Activated CD8-positive, alpha-beta memory T cell treated with anti-CD3 and anti-CD28 coated beads for 48 hours (primary cell): Measurements from ENCODE around the gene C18orf63.

ENCODE experiments used
- DNase-seq, 3 experiments: peaks; one replicate each; pipeline ENCODE4 v3.0.0-alpha.2; 2020; ENCODE audit warnings: low read depth in 2 of 3, low spot score in 2 of 3

The C18orf63 gene

DNA sequence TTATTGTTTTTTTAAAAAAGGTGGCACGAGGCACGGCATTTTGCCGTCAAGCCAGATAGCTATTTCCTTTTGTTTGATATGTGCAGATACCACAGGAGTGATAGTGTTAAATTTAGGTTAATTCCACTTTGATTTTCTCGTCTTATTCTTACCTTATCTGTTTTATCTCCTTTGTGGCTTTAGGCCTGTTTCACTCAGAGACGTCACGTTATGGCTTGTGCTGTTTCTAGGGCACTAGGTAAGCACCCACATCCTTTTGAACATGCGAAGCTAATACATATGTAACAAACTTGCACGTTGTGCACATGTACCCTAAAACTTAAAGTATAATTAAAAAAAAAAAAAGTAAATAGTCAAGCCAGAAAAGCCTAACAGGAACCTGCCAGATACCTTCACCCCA is 57.8 kb downstream of the C18orf63 start:
- DNase-seq, result no peak

DNA sequence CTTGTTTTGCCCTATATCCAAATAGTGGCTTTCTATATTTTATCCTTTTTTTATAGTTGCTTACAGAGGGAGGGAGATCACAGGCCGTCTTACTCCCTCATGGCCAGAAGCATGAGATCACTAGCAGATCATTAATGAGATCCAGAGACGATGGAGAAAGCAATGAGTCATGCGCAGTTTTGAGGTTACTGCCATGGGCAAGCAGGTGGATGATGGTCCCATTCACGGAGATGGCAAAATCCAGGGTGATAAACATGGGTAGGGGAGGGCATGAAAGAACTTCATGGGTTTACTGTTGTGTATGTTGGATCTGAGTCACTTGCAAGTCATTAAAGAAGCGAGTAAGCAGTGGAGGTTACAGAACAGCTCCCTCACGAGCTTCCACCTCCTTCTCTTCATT is 60.4 kb downstream of the C18orf63 start:
- no peak for DNase-seq

DNA sequence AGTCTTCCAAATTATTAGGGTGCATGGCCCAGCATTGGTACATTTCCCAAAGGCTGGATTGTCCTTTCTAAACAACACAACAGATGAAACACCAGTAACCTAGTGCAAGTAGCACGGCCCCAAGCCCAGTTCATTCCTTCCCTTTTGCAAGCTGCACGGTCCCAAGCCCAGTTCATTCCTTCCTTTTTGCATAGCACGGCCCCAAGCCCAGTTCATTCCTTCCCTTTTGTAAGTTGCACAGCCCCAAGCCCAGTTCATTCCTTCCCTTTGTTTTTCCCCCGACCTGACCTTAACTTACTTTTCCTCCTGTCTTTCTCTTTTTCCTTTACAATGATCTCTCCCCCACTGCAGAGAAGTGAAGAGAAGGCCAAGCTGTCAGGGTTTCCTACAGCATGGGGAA is 60.9 kb downstream of the C18orf63 start:
- no peak for DNase-seq

DNA sequence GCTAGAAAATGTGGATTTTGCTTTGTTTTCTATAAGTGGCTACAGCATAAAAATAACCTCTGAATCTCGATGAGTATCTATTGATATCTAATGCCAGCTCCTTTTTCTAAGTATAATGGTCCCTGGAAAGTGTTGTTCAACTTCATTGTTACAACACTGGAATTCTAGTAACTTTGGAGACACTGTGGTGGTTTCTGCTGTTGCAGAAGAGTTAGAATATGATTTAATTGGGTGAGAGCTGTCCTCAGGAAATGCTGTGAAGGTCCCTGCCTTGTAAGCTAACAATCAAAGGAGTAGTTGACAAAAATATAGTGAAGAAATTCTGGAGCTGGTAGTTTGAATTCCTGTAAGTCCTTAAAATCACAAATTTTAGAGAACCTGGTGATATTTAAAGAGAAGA is 62.1 kb downstream of the C18orf63 start:
- no peak for DNase-seq

DNA sequence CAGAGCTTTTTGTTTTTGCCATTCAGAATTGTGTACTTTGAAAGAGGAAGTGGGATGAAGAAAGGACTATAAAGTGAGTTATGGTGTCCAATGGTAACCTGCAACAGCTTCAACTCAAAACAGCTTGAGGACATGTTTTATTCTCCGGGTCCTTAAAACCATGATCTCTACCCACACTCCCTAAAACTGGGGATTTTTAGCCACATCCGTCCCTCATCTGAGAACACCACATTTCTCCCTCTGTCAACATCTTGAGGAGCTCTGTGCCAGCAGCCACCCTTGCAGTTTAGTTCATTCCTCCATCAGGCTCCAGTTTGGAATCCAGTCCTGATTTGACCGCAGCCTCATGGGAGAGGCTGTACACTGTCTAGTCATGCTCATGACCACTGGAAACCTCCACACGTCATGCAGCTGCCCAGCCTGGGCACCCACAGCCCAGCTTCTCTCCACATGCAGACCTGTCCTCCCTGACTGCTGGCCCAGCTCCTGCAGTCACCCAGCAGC is 62.6 kb downstream of the C18orf63 start:
- no peak for DNase-seq

DNA sequence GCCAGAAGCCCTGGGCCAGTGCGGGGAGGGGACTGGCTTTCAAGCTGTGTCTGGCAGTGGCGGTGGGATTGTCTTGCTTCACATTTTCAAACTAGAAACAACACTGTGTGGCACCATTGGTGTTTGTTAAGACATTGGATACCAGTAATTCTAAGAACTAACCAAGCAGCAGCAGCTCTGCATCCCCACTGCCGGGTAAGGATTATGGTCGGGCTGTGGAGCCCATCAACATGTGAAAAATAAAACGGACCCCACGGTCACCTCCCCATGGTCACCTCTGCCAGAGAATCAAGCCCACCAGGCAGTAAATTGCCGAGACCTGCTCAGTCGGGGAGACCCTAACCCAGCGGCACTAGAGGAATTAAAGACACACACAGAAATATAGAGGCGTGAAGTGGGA is 65.3 kb downstream of the C18orf63 start:
- no peak for DNase-seq

DNA sequence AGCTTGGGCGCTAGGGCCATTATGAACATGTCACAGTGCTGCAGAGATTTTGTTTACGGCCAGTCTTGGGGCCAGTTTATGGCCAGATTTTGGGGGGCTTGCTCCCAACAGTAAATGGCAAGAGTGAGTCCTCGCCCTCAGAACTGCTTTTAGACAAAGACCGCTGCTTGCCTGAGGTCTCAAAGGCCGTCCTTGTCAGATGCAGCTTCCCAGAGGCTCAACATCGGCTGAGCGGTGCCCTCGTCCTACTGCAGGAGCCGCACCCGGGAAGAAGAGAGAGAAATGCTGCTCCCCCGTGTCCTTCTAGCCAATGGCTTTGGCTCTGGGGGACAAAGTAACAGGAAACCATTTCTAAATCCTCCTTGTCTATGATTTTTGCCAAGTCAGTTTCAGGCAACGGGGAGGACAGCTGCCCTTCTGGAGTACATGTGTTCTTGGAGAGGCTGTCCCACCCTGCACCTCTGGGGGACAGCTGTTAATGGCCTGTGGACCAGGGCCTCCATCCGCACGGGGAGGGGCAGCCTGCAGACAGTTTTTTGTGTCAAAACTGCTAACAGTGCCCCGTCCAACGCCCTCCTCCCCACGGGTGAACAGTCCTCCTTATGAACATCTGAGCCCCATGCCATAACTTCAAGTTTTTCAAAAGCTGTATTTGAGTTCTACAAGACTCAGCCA is 66.1 kb downstream of the C18orf63 start:
- no peak for DNase-seq

DNA sequence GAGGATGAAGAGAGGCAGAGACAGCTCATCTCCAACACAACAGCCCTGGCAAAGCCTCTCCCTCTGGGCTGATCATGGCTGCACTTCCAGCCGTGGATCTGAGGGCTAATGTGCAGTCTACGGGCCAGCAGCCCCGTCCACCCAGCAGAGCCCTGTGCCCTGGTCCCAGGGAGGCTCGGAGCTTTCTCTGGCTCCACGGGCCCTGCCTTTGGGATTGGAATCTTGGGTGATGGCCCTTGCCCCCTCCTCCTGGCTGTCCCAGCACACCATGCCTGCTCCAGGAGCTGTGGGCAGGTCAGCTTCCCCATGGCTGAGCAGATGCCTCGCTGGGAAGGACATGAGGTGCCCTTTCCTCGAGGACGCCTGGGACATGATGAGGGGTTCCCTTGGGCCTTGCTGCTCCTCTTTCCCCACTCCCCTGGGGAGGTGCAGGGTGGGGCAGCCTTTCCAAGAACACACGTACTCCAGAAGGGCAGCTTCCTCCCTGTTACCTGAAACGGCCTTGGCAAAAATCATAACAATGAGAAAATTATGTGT is 66.9 kb downstream of the C18orf63 start:
- DNase-seq, result no peak

DNA sequence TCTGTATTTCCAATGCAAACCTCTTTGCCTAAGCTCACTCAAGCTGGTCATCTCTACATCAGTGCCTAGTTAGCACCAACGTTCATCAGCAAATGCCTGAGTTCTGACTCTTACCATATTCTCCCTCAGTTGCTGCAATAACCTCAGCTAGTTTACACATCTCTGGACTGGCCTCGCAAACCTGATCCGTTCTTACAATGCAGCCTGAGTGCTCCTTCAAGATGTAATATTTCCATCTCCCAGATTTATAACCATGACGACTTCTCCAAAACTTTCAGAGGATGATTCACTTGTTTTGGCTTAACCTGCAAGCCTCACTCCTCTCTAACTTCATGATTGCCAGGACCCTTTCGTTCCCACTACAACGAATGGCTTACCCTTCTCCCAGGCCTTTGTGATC is 71.7 kb downstream of the C18orf63 start:
- DNase-seq, result no peak

DNA sequence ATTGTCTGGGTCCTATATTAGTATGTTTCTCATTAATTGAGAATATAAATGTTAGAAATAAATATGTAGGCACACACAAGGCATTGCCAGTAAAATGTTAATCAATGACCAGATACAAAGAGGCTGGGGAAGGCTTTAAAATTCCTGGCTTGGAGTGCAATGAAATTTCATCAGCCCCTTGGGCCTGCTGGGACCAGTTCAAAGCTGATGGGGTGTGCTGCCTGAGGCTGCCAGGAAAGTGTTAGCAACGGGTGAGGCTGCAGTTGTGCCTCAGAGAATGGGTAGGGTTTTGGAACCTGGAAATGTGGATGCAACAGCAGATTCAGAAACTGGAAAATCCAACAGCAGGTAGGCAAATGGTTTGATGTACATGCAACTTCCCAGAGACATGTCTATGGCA is 72.6 kb downstream of the C18orf63 start:
- DNase-seq, result no peak

DNA sequence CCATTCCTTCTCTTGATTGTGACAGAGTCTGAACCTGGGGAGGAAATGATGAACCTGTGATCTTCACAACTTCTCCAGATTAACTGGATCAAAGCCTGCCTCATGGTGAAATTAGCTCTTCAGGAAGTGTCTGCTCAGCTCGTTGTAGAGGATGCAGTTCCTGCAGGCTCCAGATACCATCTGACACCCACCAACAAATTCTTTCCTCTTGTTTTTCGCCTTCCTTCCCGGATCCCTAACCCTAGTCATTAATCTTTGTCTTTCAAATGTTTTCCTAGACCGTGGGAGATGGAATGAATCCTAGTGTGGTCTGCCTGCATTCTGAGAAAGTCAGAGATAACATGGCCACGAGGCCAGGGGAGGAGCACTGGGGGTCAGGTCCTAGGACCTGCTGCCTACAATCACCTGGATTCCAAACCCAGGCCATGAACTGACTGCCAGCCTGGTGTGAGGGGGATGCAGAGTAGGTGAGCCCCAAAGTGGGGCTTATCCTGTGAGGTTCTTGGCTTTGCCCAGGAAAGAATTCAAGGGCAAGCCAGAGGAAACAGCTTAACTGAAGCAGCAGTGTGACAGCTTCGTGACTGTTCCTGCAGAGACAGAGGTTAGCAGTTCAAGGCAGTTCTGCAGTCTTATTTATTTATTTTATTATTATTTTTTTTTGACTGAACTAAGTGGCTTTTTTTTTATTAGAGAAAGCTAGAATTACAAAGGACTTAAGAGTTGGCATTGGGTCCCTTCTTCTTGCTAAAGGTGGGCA is 73.7 kb downstream of the C18orf63 start:
- no peak for DNase-seq

DNA sequence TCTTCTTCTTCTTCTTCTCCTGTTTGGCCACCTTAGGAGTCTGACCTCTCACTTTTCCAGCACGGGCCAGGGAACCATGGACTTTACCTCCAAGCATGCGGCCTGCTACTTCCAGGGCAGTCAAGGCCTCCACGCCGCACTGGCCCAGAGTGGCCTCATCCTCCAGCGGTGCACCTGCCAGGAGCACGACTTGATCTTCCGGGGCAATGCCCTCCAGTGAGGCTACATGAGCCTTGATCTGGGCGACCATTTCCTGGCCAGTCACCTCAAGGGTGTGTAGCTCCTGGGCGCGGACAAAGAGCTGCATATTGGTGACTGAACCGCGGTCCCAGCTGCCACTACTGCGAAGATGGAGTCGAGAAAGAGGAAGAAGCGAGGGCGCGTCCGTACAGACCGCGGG is 74.4 kb downstream of the C18orf63 start:
- DNase-seq, result no peak

DNA sequence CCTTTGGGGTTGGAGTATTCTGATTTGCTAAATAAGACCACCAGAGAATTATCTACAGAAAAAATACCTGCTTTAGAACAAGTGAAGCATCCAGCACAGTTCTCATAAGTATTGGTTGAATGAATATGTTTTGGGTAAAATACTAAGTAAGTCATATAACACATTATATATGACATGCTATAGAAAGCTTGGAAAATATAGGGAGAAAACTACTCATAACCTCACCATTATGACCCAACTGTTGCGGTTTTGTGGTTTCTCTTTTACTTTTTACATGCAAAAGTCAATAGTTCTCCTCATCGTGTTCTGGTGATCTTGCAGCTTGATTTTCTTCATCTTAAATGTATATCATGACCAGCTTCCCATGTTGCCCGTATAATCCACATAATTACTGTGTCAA is 75.3 kb downstream of the C18orf63 start:
- DNase-seq, result no peak

DNA sequence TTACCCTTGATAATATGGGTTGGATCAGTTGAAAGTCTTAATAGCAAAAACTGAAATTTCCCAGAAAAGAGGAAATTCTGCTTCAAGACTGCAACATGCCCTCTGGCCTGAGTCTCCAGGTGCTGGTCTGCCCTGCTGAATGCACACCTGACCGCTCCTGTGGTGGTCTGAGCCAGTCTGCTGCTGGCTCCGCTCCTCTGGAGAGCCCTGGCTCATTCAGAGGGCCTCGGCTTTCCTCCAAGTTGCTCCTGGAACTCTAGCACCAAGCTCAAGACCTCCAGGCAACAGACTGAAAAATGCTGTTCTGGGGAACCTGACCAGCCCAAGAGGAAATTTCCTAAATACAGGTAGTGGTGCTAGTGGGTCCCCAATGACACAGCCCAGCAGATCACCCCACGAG is 76.7 kb downstream of the C18orf63 start:
- no peak for DNase-seq

DNA sequence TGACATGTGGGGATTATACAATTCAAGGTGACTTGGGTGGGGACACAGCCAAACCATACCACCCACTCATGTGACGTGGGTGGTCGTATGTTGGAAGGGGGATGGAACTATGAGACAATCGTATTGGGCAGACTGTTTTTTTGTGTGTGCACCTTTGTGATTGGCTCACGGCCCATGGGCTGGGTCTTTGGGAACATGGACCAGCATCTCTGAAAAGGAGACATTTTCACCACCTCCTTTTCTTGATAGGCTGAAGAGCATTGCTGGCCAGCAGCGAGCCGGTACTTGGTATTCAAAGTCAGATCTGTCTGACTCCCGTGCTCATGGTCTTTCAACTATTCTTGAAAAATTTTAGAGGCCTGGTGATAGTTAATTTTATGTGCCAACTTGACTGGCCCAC is 79.4 kb downstream of the C18orf63 start:
- no peak for DNase-seq

DNA sequence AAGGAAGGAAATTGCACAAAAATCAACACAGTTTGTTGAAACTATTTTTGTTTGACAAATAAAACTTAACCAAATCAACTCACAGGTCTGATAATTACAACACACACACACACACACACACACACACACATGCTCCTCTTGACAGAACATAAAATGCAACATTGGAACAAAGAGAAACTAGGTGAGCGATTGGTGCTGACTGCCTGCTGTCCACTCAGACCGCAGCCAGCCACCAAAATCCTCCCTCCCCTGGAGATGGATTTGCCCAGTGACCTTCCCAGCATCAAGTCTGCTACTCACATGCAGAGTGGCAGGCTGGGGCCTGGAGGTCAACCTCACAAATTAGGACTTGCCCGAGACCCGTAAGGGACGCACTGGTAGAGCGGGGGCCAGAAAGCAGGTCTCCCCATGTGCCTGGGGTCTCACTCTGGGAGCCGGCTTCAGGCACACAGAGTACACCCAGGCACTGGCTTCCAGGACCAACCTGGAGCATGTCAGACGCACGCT is 80.1 kb downstream of the C18orf63 start:
- DNase-seq, result no peak

DNA sequence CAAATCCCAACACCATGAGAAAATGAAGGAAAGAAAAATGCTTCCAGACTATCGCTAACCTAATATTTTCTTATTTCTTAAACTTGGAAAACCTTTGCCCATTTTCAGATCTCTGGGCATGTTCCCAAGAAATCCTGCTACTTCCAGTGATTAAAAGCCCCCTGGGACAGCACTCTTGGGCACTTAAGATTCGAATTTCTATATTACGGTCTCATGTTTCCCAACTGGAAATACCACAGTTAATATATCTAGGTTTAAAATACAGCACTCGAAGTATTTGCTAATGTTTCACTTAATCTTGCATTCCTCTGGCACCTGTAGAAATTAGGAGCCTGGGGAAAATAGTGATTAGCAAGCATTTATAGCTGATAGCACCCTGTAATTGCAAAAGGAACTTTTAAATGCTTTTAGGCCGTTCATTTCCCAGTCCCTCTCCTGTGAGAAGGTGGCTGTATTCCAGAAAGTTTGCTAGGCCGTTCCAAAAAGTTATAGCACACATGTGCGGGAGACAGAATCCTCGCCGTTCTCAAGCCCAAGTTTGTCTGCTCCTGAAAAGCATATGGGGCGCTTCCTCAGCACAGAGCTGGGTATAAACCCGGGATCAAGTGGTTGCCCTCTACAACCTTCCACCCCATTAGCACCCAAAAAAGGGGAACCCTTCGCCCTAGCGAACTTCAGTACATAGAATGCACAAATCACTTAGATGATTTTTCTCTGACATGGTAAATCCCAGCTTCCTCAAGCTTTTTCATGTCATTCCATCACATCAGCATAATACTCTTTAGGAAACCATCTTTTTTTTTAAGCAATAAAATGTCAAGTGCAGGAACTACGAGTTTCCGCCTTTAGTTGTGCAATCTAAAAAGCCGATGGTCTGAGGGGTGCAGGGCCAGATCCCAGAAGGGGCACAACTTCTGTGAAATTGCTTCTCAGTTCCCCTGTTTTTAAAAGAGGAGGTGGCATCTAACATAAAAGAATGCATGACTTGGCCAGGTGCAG is 80.8 kb downstream of the C18orf63 start:
- no peak for DNase-seq

DNA sequence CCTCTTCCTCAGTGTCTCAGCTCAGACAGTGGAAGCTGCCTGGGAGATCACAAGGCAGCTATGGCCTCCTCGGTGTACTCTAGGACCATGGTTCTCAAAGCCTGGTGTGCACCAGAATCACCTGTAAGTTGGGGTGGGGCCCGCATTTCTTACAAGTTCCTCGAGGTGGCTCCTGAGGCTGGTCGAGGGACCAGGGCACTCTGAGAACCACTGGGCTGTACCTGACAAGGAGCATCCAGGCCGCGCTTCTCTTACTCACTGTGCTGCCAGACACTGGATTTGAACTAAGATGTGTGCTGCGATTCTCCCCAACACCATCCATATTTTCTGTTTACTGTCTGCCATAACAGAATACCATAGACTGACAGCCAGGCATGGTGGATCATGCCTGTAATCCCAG is 81.9 kb downstream of the C18orf63 start:
- DNase-seq, result no peak

DNA sequence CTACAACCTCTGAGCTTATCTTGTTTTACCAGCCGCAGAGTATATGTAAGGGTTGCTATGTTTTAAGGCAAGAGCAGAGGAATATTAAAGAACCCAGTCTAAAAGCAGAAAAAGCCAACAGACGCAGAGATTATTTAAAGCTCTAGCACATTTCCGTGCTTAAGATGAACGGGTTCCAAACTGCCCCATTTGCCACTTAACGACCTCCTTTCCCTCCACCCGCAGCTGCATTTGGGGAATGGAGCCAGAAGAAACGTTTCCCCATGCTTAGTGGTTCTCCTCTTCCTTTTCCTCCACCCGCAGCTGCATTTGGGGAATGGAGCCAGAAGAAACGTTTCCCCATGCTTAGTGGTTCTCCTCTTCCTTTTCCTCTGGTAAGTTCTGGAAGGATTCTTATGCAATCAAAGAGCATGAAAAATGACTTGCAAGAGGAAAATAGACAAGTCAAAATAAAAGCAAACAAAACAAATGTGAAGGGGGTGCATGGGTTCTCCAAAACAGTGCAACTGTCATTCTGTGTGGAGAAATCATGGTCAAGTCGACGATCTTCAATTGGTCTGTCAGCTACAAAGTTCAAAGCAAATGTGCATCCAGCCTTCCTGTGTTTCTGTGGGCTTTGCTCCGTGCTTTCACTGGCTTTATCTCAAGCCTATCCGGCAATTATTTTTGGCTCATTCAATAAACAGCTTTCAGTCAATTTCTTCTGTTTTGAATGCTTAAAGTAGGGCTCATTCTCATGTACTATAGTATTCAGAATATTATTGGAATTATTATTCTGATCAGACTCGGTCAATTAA is 83.7 kb downstream of the C18orf63 start:
- no peak for DNase-seq

DNA sequence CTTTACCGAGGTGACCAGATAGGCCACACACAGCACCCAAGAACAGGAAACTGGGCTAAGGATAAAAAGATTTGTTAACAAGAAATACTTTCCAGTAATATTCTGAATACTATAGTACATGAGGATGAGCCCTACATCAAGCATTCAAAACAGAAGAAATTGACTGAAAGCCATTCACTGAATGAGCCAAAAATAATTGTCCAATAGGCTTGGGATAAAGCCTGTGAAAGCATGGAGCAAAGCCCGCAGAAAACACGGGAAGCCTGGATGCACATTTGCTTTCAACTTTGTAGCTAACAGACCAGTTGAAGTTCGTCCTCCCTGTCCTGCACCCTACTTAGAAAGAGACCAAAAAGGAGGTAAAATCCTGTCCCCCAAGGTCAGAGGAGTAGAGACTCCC is 85.2 kb downstream of the C18orf63 start:
- no peak for DNase-seq
